Neuronal stem cell (in vitro differentiated cells): ENCODE data around the gene CBY1.

Experiments used
- DNase-seq: peaks from one replicate; pipeline ENCODE4 v3.0.0-alpha.2; 2013; ENCODE audit warnings: low spot score
- H2AFZ ChIP-seq: one replicate; pipeline ENCODE4 v1.6.1; 2013; ENCODE audit warnings: mild to moderate bottlenecking, low read length, inconsistent platforms
- H2AK5ac ChIP-seq: 2 replicates; pipeline ENCODE4 v1.6.1; 2013; ENCODE audit warnings: low read depth, mild to moderate bottlenecking, inconsistent platforms, low read length, moderate library complexity, mixed read lengths
- H2BK120ac ChIP-seq: 2 replicates; pipeline ENCODE4 v1.6.1; 2013; ENCODE audit warnings: low read depth, mild to moderate bottlenecking, inconsistent platforms, low read length, moderate library complexity, mixed read lengths
- H2BK12ac ChIP-seq: one replicate; pipeline ENCODE4 v1.6.1; 2013; ENCODE audit warnings: low read length, inconsistent platforms
- H2BK15ac ChIP-seq: 2 replicates; pipeline ENCODE4 v1.6.1; 2013; ENCODE audit warnings: mild to moderate bottlenecking, low read length, inconsistent platforms, mixed read lengths
- H2BK5ac ChIP-seq: one replicate; pipeline ENCODE4 v1.6.1; 2013; ENCODE audit warnings: inconsistent platforms, mild to moderate bottlenecking, low read length, moderate library complexity
- H3K14ac ChIP-seq: one replicate; pipeline ENCODE4 v1.6.1; 2013; ENCODE audit warnings: low read length, inconsistent platforms
- H3K18ac ChIP-seq: 2 replicates; pipeline ENCODE4 v1.6.1; 2013; ENCODE audit warnings: low read length, inconsistent platforms
- H3K23ac ChIP-seq: 2 replicates; pipeline ENCODE4 v1.6.1; 2013; ENCODE audit warnings: low read depth, mild to moderate bottlenecking, mixed read lengths, low read length, inconsistent platforms; ENCODE audit not compliant: poor library complexity
- H3K27ac ChIP-seq: replicated peaks from 3 replicates; pipeline ENCODE4 v1.5.1; 2013; ENCODE audit warnings: low read length, inconsistent platforms
- H3K27me3 ChIP-seq, 3 experiments: 2 replicates each; pipeline ENCODE4 v1.6.1; 2013; ENCODE audit warnings: low read length in 3 of 3, mild to moderate bottlenecking in 2 of 3, inconsistent platforms in 1 of 3, low read depth in 1 of 3, mixed read lengths in 1 of 3, moderate library complexity in 1 of 3; ENCODE audit not compliant: control insufficient read depth in 3 of 3, insufficient read depth in 3 of 3
- H3K36me3 ChIP-seq, 2 donors: replicated peaks in 1 of 2; 2 replicates each; pipeline ENCODE4 v1.6.1; 2013; ENCODE audit warnings: low read length in 2 of 2; ENCODE audit not compliant: control insufficient read depth in 2 of 2, insufficient read depth in 2 of 2
- H3K4ac ChIP-seq: 2 replicates; pipeline ENCODE4 v1.6.1; 2013; ENCODE audit warnings: inconsistent platforms, mild to moderate bottlenecking, low read length, moderate library complexity
- H3K4me1 ChIP-seq, 2 donors: 1 replicate in 1 of 2; 2 replicates in 1 of 2; pipeline ENCODE4 v1.6.1; 2013; ENCODE audit warnings: low read length in 2 of 2, low read depth in 1 of 2; ENCODE audit not compliant: control insufficient read depth in 2 of 2, insufficient read depth in 1 of 2
- H3K4me2 ChIP-seq: one replicate; pipeline ENCODE4 v1.6.1; 2013; ENCODE audit warnings: mild to moderate bottlenecking, low read length, inconsistent platforms; ENCODE audit not compliant: insufficient read depth, poor library complexity, severe bottlenecking
- H3K4me3 ChIP-seq, 2 donors: 2 replicates each; pipeline ENCODE4 v1.5.1; 2013; ENCODE audit warnings: low read length in 2 of 2, mild to moderate bottlenecking in 2 of 2, inconsistent platforms in 1 of 2, moderate library complexity in 1 of 2
- H3K79me1 ChIP-seq: one replicate; pipeline ENCODE4 v1.6.1; 2013; ENCODE audit warnings: low read depth, mild to moderate bottlenecking, inconsistent platforms, low read length, moderate library complexity
- H3K9ac ChIP-seq: one replicate; pipeline ENCODE4 v1.6.1; 2013; ENCODE audit warnings: mild to moderate bottlenecking, low read depth, low read length, inconsistent platforms; ENCODE audit not compliant: poor library complexity
- H3K9me3 ChIP-seq, 2 donors: replicated peaks in 1 of 2; 2 replicates each; pipeline versions ENCODE3 to v1.6.1; 2013; ENCODE audit warnings: low read length in 2 of 2, mild to moderate bottlenecking in 2 of 2, inconsistent platforms in 1 of 2, low read depth in 1 of 2, mixed read lengths in 1 of 2, moderate library complexity in 1 of 2; ENCODE audit not compliant: control insufficient read depth in 2 of 2, insufficient read depth in 1 of 2
- H4K8ac ChIP-seq: one replicate; pipeline ENCODE4 v1.6.1; 2013; ENCODE audit warnings: low read depth, mild to moderate bottlenecking, inconsistent platforms, low read length, moderate library complexity
- H4K91ac ChIP-seq: one replicate; pipeline ENCODE4 v1.6.1; 2013; ENCODE audit warnings: low read length, low read depth, mild to moderate bottlenecking, inconsistent platforms; ENCODE audit not compliant: poor library complexity
- WGBS, 2 donors: extraction: QIAGEN DNeasy Blood & Tissue Kit; methylation state at CpG; one replicate each; pipeline ENCODE4 v1.1.7; 2013; ENCODE audit warnings: missing lambda C conversion rate in 2 of 2, mixed read lengths in 1 of 2; ENCODE audit not compliant: insufficient read length in 2 of 2, insufficient replicate concordance in 1 of 2; ENCODE audit errors: extremely low coverage in 2 of 2; 5-methylcytosine and 5-hydroxymethylcytosine counted together

CBY1 gene

DNA sequence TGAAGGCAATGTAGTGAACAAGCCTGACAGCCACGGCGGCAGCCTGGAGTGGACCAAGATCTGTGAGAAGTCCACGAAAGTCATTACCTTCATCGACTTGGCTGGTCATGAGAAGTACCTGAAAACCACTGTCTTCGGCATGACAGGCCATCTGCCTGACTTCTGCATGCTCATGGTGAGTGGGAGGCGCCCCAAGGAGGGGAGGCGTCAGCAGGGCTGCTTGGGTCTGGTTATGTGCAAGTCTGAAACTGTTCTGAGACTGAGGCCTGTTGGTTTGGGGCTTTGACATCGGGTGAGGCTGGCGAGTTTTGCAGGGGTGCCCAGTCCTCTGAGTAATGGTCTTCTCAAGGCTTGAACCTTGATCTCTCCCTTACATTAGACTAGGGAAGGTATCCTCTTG, 60.4 kb downstream of the CBY1 start:
- Histone ChIP-seq H3K27me3 (no peaks in the 10 kb centered on the region), H2BK5ac (peak overlapping the region; percentile 35), H3K4me2 (no peak overlapping the region), H3K79me1 (peaks cover 21% of the 10 kb centered on the region), H2BK15ac (no peak overlapping the region), H3K4me3 (no peak overlapping the region), H4K8ac (no peak overlapping the region), H2BK120ac (no peak overlapping the region), H3K18ac (peak overlapping the region; percentile 48), H2BK12ac (no peak overlapping the region), H3K4ac (no peak overlapping the region), H3K27ac (no peak overlapping the region), H3K9me3 (peaks cover 0 to 2% of the 10 kb centered on the region in 2 donors), H2AFZ (no peak overlapping the region), H2AK5ac (no peak overlapping the region), H3K36me3 (peaks cover 27 to 75% of the 10 kb centered on the region in 2 donors), H3K9ac (no peak overlapping the region), H3K4me1 (peaks cover 2 to 22% of the 10 kb centered on the region in 2 donors), H3K14ac (no peak overlapping the region), H3K23ac (peak overlapping the region; percentile 46), H4K91ac (no peak overlapping the region)
- WGBS, 2 donors: no CpG with 5 or more reads among the region's 9 CpGs
- no peak for DNase-seq

DNA sequence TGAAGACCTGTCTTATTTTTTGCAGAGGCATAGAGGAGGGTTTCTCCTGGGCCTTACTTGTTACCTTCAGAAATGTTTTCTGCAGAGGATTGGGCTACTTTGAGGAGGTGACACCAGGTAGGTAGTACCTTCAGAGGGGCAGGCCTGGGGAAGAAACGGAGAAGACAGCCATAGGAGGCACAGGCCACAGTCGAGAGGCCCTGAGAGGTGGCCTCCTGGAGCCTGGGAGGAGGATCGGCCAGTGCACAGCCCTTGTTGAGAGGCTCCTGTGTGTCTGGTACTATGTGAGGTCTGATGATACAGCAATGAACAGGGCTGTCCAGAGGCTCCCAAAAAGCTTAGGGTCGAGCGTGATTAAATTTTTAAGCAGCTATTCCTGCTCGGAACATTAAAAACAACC, 60.8 kb downstream of the CBY1 start:
- no peak for DNase-seq
- H3K4ac ChIP-seq: no peak overlapping the region
- H3K14ac ChIP-seq: no peak overlapping the region
- WGBS, 2 donors: no CpG with 5 or more reads among the region's 6 CpGs
- no peak overlapping the region for H4K91ac ChIP-seq
- no peak overlapping the region for H3K9ac ChIP-seq
- no peak overlapping the region for H2AK5ac ChIP-seq
- no peak overlapping the region for H2BK12ac ChIP-seq
- H3K9me3 ChIP-seq: peaks cover 0 to 2% of the 10 kb centered on the region in 2 donors
- peaks cover 21% of the 10 kb centered on the region for H3K79me1 ChIP-seq
- peaks cover 2 to 20% of the 10 kb centered on the region in 2 donors for H3K4me1 ChIP-seq
- no peak overlapping the region for H2BK15ac ChIP-seq
- no peak overlapping the region for H3K18ac ChIP-seq
- H3K36me3 ChIP-seq: peaks cover 27 to 76% of the 10 kb centered on the region in 2 donors
- H3K27ac ChIP-seq: no peak overlapping the region
- H4K8ac ChIP-seq: no peak overlapping the region
- H2BK5ac ChIP-seq: no peak overlapping the region
- no peak overlapping the region for H3K23ac ChIP-seq
- no peak overlapping the region for H2AFZ ChIP-seq
- no peak overlapping the region for H3K4me3 ChIP-seq
- no peak overlapping the region for H3K4me2 ChIP-seq
- no peak overlapping the region for H2BK120ac ChIP-seq
- H3K27me3 ChIP-seq: no peaks in the 10 kb centered on the region

DNA sequence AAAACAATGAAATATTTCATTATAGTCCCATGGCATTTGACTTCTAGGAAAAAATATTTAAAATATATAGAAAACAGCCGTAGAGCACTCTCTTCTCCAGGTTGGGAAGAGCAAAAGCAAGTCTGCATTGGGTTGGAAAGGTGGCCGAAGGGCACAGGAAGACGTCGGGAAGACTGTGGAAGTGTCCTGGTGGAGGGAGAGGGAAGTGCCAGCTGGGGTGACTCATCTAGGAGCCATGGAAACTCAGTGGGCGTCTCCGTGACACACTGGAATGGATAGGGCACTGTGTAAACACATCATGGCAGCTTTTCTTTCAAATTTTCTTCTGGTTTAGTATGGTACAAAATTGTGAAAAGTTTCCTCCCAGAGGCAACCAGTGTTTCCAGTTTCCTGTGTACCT, 62.0 kb downstream of the CBY1 start:
- no peak overlapping the region for H2BK5ac ChIP-seq
- no peak overlapping the region for H3K27ac ChIP-seq
- no peak overlapping the region for H3K4ac ChIP-seq
- H2BK15ac ChIP-seq: no peak overlapping the region
- H2BK12ac ChIP-seq: no peak overlapping the region
- no peak for DNase-seq
- H4K91ac ChIP-seq: no peak overlapping the region
- H3K23ac ChIP-seq: no peak overlapping the region
- peaks cover 2 to 9% of the 10 kb centered on the region in 2 donors for H3K4me1 ChIP-seq
- H3K36me3 ChIP-seq: peaks cover 36 to 84% of the 10 kb centered on the region in 2 donors
- no peak overlapping the region for H3K4me3 ChIP-seq
- no peak overlapping the region for H3K4me2 ChIP-seq
- peaks cover 0 to 2% of the 10 kb centered on the region in 2 donors for H3K9me3 ChIP-seq
- no peak overlapping the region for H3K18ac ChIP-seq
- no peak overlapping the region for H4K8ac ChIP-seq
- no peak overlapping the region for H2AFZ ChIP-seq
- no peaks in the 10 kb centered on the region for H3K27me3 ChIP-seq
- H2BK120ac ChIP-seq: no peak overlapping the region
- H3K14ac ChIP-seq: no peak overlapping the region
- WGBS, 2 donors: no CpG with 5 or more reads among the region's 6 CpGs
- peaks cover 19% of the 10 kb centered on the region for H3K79me1 ChIP-seq
- no peak overlapping the region for H3K9ac ChIP-seq
- no peak overlapping the region for H2AK5ac ChIP-seq

GRCh38 chr22:38719196-38719595, 62.8 kb downstream of the CBY1 start:
- DNase-seq: no peak
- H3K14ac ChIP-seq: no peak overlapping the region
- no peak overlapping the region for H4K91ac ChIP-seq
- no peak overlapping the region for H2BK120ac ChIP-seq
- peaks cover 42 to 91% of the 10 kb centered on the region in 2 donors for H3K36me3 ChIP-seq
- H2AFZ ChIP-seq: no peak overlapping the region
- H2BK15ac ChIP-seq: no peak overlapping the region
- H3K9me3 ChIP-seq: peaks cover 0 to 2% of the 10 kb centered on the region in 2 donors
- no peak overlapping the region for H3K23ac ChIP-seq
- H3K4ac ChIP-seq: no peak overlapping the region
- H4K8ac ChIP-seq: no peak overlapping the region
- peaks cover 19% of the 10 kb centered on the region for H3K79me1 ChIP-seq
- no peaks in the 10 kb centered on the region for H3K27me3 ChIP-seq
- H2BK5ac ChIP-seq: no peak overlapping the region
- peaks cover 0 to 6% of the 10 kb centered on the region in 2 donors for H3K4me1 ChIP-seq
- no peak overlapping the region for H2BK12ac ChIP-seq
- no peak overlapping the region for H2AK5ac ChIP-seq
- no peak overlapping the region for H3K4me3 ChIP-seq
- no CpG with 5 or more reads among the region's 6 CpGs for WGBS, 2 donors
- H3K9ac ChIP-seq: no peak overlapping the region
- no peak overlapping the region for H3K18ac ChIP-seq
- H3K4me2 ChIP-seq: no peak overlapping the region
- no peak overlapping the region for H3K27ac ChIP-seq
